Trophoblast cell (in vitro differentiated cells and primary cell): ENCODE results near the gene PDGFRB.

Experiments
- DNase-seq, 2 donors: peaks; one replicate each; pipeline ENCODE4 v3.0.0-alpha.2; 2016
- H2AFZ ChIP-seq: 2 replicates; pipeline ENCODE4 v1.6.1; 2013; ENCODE audit warnings: low read length, moderate library complexity, mild to moderate bottlenecking; ENCODE audit not compliant: insufficient read depth, poor library complexity
- H2AK5ac ChIP-seq: 2 replicates; pipeline ENCODE4 v1.6.1; 2013; ENCODE audit warnings: mild to moderate bottlenecking, low read length
- H2BK120ac ChIP-seq: 2 replicates; pipeline ENCODE4 v1.6.1; 2013; ENCODE audit warnings: low read length, mild to moderate bottlenecking, moderate library complexity; ENCODE audit not compliant: insufficient read depth, poor library complexity
- H2BK12ac ChIP-seq: 2 replicates; pipeline ENCODE4 v1.6.1; 2013; ENCODE audit warnings: mild to moderate bottlenecking, low read length, moderate library complexity
- H2BK5ac ChIP-seq: 2 replicates; pipeline ENCODE4 v1.6.1; 2013; ENCODE audit warnings: low read length, low read depth, moderate library complexity, mild to moderate bottlenecking; ENCODE audit not compliant: poor library complexity
- H3K14ac ChIP-seq: 2 replicates; pipeline ENCODE4 v1.6.1; 2013; ENCODE audit warnings: mild to moderate bottlenecking, low read length
- H3K18ac ChIP-seq: 2 replicates; pipeline ENCODE4 v1.6.1; 2013; ENCODE audit warnings: mild to moderate bottlenecking, low read length
- H3K23ac ChIP-seq: 2 replicates; pipeline ENCODE4 v1.6.1; 2013; ENCODE audit warnings: low read length
- H3K27ac ChIP-seq: 2 replicates; pipeline ENCODE4 v1.5.1; 2013; ENCODE audit warnings: low read depth, mild to moderate bottlenecking, inconsistent platforms, low read length, moderate library complexity
- H3K27me3 ChIP-seq: 2 replicates; pipeline ENCODE4 v1.6.1; 2013; ENCODE audit warnings: inconsistent platforms, mild to moderate bottlenecking, low read length, moderate library complexity; ENCODE audit not compliant: insufficient read depth
- H3K36me3 ChIP-seq, 2 experiments: 1 replicate in 1 of 2; 2 replicates in 1 of 2; pipeline ENCODE4 v1.6.1; 2013; ENCODE audit warnings: low read length in 2 of 2, mild to moderate bottlenecking in 2 of 2, moderate library complexity in 1 of 2; ENCODE audit not compliant: insufficient read depth in 2 of 2, control insufficient read depth in 1 of 2
- H3K4ac ChIP-seq: 2 replicates; pipeline ENCODE4 v1.6.1; 2013; ENCODE audit warnings: low read depth, mild to moderate bottlenecking, low read length, moderate library complexity
- H3K4me1 ChIP-seq, 2 experiments: 1 replicate in 1 of 2; 2 replicates in 1 of 2; pipeline ENCODE4 v1.6.1; 2013; ENCODE audit warnings: low read length in 2 of 2, mild to moderate bottlenecking in 2 of 2, moderate library complexity in 1 of 2; ENCODE audit not compliant: insufficient read depth in 2 of 2, control insufficient read depth in 1 of 2
- H3K4me2 ChIP-seq: 2 replicates; pipeline ENCODE4 v1.6.1; 2013; ENCODE audit warnings: inconsistent platforms, mild to moderate bottlenecking, low read length, moderate library complexity
- H3K4me3 ChIP-seq: 2 replicates; pipeline ENCODE4 v1.5.1; 2013; ENCODE audit warnings: mild to moderate bottlenecking, low read depth, low read length, inconsistent platforms
- H3K79me1 ChIP-seq: one replicate; pipeline ENCODE4 v1.6.1; 2013; ENCODE audit warnings: low read length
- H3K79me2 ChIP-seq: 2 replicates; pipeline ENCODE4 v1.6.1; 2013; ENCODE audit warnings: low read length, mild to moderate bottlenecking; ENCODE audit not compliant: control insufficient read depth, insufficient read depth, poor library complexity
- H3K9ac ChIP-seq: 2 replicates; pipeline ENCODE4 v1.6.1; 2013; ENCODE audit warnings: mild to moderate bottlenecking, low read length
- H3K9me3 ChIP-seq: 2 replicates; pipeline ENCODE4 v1.6.1; 2013; ENCODE audit warnings: low read depth, mild to moderate bottlenecking, control low read depth, inconsistent platforms, low read length; ENCODE audit not compliant: insufficient read depth
- H4K12ac ChIP-seq: 2 replicates; pipeline ENCODE4 v1.6.1; 2013; ENCODE audit warnings: low read depth, mild to moderate bottlenecking, low read length, moderate library complexity
- H4K8ac ChIP-seq: 2 replicates; pipeline ENCODE4 v1.6.1; 2013; ENCODE audit warnings: low read depth, mild to moderate bottlenecking, low read length, moderate library complexity
- H4K91ac ChIP-seq: one replicate; pipeline ENCODE4 v1.6.1; 2013; ENCODE audit warnings: low read depth, mild to moderate bottlenecking, low read length, moderate library complexity
- WGBS: extraction: QIAGEN DNeasy Blood & Tissue Kit; methylation state at CpG from one replicate; pipeline ENCODE4 v1.1.7; 2013; ENCODE audit warnings: missing lambda C conversion rate; ENCODE audit not compliant: insufficient read length, insufficient coverage; ENCODE audit errors: extremely low coverage; 5-methylcytosine and 5-hydroxymethylcytosine counted together

The PDGFRB gene

DNA sequence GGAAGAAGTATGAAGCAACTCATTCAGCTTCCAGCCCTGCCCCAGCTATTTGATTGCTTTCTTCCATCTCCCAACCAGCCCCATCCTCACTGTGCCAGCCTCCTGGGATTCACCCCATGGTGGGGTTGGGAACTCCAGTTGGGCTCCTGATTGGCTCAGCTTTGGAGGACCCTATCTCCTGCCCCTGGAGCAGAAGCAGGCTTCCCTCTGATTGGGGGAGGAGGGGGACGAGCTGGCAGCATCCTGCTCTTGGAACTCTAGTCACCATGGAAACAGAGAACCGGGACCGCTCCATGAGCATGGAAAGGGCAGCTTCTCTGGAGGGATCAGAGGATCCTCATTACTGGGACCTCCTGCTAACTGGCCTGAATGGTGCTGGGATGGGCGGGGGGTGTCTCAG lies 36.8 kb upstream of the PDGFRB start:
- peaks cover 28% of the 10 kb centered on the region for H3K27me3 ChIP-seq
- no peak overlapping the region for H2BK120ac ChIP-seq
- no peak overlapping the region for H2AFZ ChIP-seq
- no peak overlapping the region for H2AK5ac ChIP-seq
- H3K4me1 ChIP-seq: peaks cover 14 to 21% of the 10 kb centered on the region in 2 experiments
- no peaks in the 10 kb centered on the region for H3K9me3 ChIP-seq
- H3K4me3 ChIP-seq: no peak overlapping the region
- no peak overlapping the region for H3K23ac ChIP-seq
- H3K4me2 ChIP-seq: no peak overlapping the region
- H3K79me2 ChIP-seq: peaks cover 1% of the 10 kb centered on the region
- H3K36me3 ChIP-seq: no peaks in the 10 kb centered on the region
- no peak overlapping the region for H3K14ac ChIP-seq
- no peak overlapping the region for H3K9ac ChIP-seq
- no peak overlapping the region for H4K12ac ChIP-seq
- H4K91ac ChIP-seq: no peak overlapping the region
- H3K79me1 ChIP-seq: no peaks in the 10 kb centered on the region
- H2BK5ac ChIP-seq: no peak overlapping the region
- WGBS: no CpG with 5 or more reads among the region's 4 CpGs
- no peak overlapping the region for H4K8ac ChIP-seq
- DNase-seq: no peak
- no peak overlapping the region for H2BK12ac ChIP-seq
- no peak overlapping the region for H3K18ac ChIP-seq
- no peak overlapping the region for H3K27ac ChIP-seq
- no peak overlapping the region for H3K4ac ChIP-seq

DNA sequence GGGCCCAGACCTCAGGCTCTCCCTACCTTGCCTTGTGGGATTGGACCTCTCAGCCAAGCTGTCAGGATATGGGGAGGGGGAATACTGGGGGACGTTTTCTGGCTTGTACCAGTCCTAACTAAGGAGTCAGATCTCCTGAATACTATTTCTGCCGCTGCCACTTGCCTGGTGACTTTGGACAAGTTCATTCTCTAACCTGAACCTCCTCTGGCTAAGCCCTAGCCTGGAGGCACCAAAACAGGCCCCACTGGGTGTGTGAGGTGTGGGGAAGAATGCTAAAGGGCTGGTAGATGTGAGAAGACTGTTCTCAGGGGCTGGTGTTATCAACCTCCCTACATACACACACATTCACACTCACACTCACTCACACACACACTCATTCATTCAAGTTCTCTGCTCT lies 35.3 kb upstream of the PDGFRB start:
- no peak for DNase-seq
- Histone ChIP-seq H2BK5ac (no peak overlapping the region), H3K18ac (no peak overlapping the region), H3K14ac (no peak overlapping the region), H3K4me2 (no peak overlapping the region), H3K79me2 (peaks cover 1% of the 10 kb centered on the region), H2BK120ac (no peak overlapping the region), H3K27me3 (peaks cover 28% of the 10 kb centered on the region), H3K4ac (no peak overlapping the region), H3K4me1 (peaks cover 14 to 21% of the 10 kb centered on the region in 2 experiments), H3K79me1 (no peaks in the 10 kb centered on the region), H2AFZ (no peak overlapping the region), H4K8ac (no peak overlapping the region), H2BK12ac (no peak overlapping the region), H3K36me3 (no peaks in the 10 kb centered on the region), H3K9ac (no peak overlapping the region), H3K23ac (no peak overlapping the region), H4K12ac (no peak overlapping the region), H2AK5ac (no peak overlapping the region), H3K27ac (no peak overlapping the region), H3K4me3 (no peak overlapping the region), H3K9me3 (no peaks in the 10 kb centered on the region), H4K91ac (no peak overlapping the region)
- WGBS: no CpG with 5 or more reads among the region's 2 CpGs

DNA sequence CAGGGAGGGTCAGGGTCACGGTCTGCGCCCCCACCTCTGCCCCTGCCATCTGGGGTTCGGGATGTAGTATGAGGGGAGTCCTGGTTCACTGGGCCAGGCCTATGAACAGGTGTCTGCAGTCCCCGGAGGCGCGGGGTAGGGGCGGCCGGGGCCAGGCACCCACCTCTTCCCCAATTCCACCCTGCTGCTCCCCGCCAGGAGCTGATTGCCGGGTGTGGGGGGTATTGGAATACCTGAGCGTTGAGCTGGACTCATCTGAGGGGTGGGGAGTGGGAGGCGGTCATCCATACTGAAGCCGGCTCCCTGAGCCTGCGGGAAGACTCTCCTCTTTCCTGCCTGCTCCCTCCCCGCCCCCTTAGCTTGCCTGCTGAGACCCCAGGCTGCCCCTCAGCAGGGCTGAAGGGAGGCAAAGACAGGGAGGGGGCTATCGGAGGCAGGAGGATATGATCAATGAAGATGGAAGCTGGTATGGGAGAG lies 34.9 kb upstream of the PDGFRB start:
- no peak for DNase-seq
- Histone ChIP-seq H3K14ac (no peak overlapping the region), H4K12ac (no peak overlapping the region), H2AK5ac (no peak overlapping the region), H3K4ac (no peak overlapping the region), H3K4me2 (no peak overlapping the region), H3K23ac (no peak overlapping the region), H4K91ac (no peak overlapping the region), H2BK5ac (no peak overlapping the region), H3K9ac (no peak overlapping the region), H3K79me2 (peaks cover 1% of the 10 kb centered on the region), H3K27me3 (peaks cover 28% of the 10 kb centered on the region), H3K18ac (no peak overlapping the region), H3K9me3 (no peaks in the 10 kb centered on the region), H3K36me3 (no peaks in the 10 kb centered on the region), H4K8ac (no peak overlapping the region), H3K4me3 (peak overlapping the region; percentile 10), H3K4me1 (peaks cover 14 to 21% of the 10 kb centered on the region in 2 experiments), H2BK12ac (no peak overlapping the region), H2BK120ac (no peak overlapping the region), H3K27ac (no peak overlapping the region), H2AFZ (no peak overlapping the region), H3K79me1 (no peaks in the 10 kb centered on the region)
- WGBS: no CpG with 5 or more reads among the region's 16 CpGs

DNA sequence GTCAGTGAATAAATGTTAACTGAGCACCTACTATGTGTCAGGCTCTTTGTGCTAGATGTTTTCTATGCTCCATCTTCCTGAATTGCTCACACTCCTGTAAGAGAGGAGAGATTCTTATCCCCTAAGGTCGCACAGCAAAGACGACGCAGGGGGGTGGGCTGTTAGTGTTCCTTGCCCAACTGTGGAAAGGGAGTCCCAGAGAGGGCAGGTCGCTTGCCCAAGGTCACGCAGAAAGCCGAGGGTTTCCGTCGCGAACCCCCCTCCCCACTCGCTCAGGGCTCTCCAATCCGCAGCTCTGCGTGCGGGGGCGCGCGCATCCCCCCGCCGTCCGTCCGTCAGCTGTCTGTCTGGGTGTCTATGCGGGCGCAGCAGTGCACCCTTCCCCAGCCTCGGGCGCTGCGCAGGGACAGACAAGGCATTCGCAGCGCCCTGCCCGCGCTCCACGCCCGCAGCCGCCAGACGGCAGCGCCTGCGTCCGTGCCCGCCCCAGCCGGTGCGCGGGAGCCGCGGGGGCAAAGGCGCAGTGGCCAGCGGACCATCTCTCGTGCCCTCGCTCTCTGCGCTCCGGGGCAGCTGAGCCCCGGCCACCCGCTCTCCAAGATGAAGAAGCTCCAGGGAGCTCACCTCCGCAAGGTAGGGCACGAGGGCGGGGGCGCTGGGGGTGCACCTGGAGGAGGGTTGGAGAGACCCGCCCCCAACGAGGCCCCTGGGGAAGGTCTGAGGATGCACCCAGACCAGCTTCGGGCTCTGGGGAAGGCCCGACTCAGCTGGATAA lies 34.3 kb upstream of the PDGFRB start, which contains the start of gene SLC6A7:
Gene SLC6A7 (plus strand): TSS at position 335 of the 775 bp plus-strand sequence. CDS start 266 bp downstream, at position 601.
- WGBS: no CpG with 5 or more reads among the region's 58 CpGs
- Histone ChIP-seq H4K8ac (no peak within 1 kb of the TSS), H2BK120ac (no peak within 1 kb of the TSS), H3K27ac (no peak within 1 kb of the TSS), H3K18ac (no peak within 1 kb of the TSS), H4K12ac (no peak within 1 kb of the TSS), H2AK5ac (no peak within 1 kb of the TSS), H3K4me1 (peaks cover 13 to 19% of the 10 kb centered on the region in 2 experiments), H4K91ac (no peak within 1 kb of the TSS), H3K4ac (no peak within 1 kb of the TSS), H3K4me2 (peak within 1 kb of the TSS; percentile 33), H3K14ac (no peak within 1 kb of the TSS), H2AFZ (peak within 1 kb of the TSS; percentile 30), H3K9ac (no peak within 1 kb of the TSS), H3K36me3 (no peaks in the 10 kb centered on the region), H3K9me3 (no peaks in the 10 kb centered on the region), H2BK12ac (no peak within 1 kb of the TSS), H3K27me3 (peaks cover 28% of the 10 kb centered on the region), H2BK5ac (no peak within 1 kb of the TSS), H3K79me2 (peaks cover 1% of the 10 kb centered on the region), H3K23ac (no peak within 1 kb of the TSS), H3K79me1 (no peaks in the 10 kb centered on the region), H3K4me3 (peak within 1 kb of the TSS; percentile 10)
- peak in 1 of 2 donors; percentile 26 for DNase-seq
